Mucosa of descending colon (tissue), 3 donors: Measurements from ENCODE around the gene HBG2. TPM values are rescaled to one million over a fixed set of nuclear protein-coding genes. Genes with fewer than 3 reads are reported as not detected.
"Not testable (repeated sequence)": the region's sequence is repeated elsewhere in the genome, so short reads cannot be mapped to it uniquely, and the experiment has no call there.

ENCODE experiments used
- ATAC-seq: fragments of 200-7000 bp; cut with Tn5 transposase; one replicate; pipeline ENCODE4 v1.9.1; 2020; ENCODE audit warnings: mild to moderate bottlenecking, moderate library complexity
- DNase-seq, 3 donors: peaks; one replicate each; pipeline ENCODE4 v3.0.0-alpha.2; 2020
- H3K36me3 ChIP-seq: fragments of 200-600 bp; one replicate; pipeline ENCODE4 v1.8.0; 2021; ENCODE audit warnings: low read depth, mild to moderate bottlenecking
- H3K4me1 ChIP-seq: fragments of 200-600 bp; one replicate; pipeline ENCODE4 v1.8.0; 2021; ENCODE audit warnings: low read depth, mild to moderate bottlenecking
- H3K4me3 ChIP-seq: fragments of 200-600 bp; one replicate; pipeline ENCODE4 v1.8.0; 2021; ENCODE audit warnings: mild to moderate bottlenecking
- H3K9me3 ChIP-seq: fragments of 200-600 bp; one replicate; pipeline ENCODE4 v1.8.0; 2021; ENCODE audit warnings: mild to moderate bottlenecking
- CTCF ChIP-seq: fragments of 200-600 bp; IDR thresholded peaks from one replicate; pipeline ENCODE4 v1.8.0; 2022; ENCODE audit warnings: antibody characterized with exemption, mild to moderate bottlenecking
- intact Hi-C, 2 donors: fragments of 100-400 bp; cut with DNase I in 1 of 2; cut with micrococcal nuclease in 1 of 2; formaldehyde crosslinking; loops; one replicate each; pipeline versions ENCODE4 v1.11.0 to v1.11.1; 2022; cut with DNase I, micrococcal nuclease
- total RNA-seq, 3 donors: library from RNA; stranded (reverse); fragmentation: NEBNext Ultra II Directional in 2 of 3; extraction: Animal tissue kit (Norgen Biotek cat#: 25700) in 2 of 3; gene quantifications; one replicate each; pipeline versions ENCODE4 v1.2.1 to v1.2.4, GENCODE V29; 2021 to 2023
- donor health status: DM: no; HTN: no; CAD: no; lungs with moderate emphysema.
- donor health status: DM: no; HTN: no; CAD: no.
- donor health status: DM: no; HTN: yes; CAD: no.

The HBG2 gene
- total RNA-seq, 3 donors from 2014 or later: not detected

- H3K36me3 ChIP-seq: no peaks in the 10 kb centered on the region
- no peak for DNase-seq
- intact Hi-C loops: no loop called here
- no peak overlapping the region for H3K4me3 ChIP-seq
- H3K4me1 ChIP-seq: no peaks in the 10 kb centered on the region
- no peak for TF ChIP-seq CTCF
- no peaks in the 10 kb centered on the region for H3K9me3 ChIP-seq
- no peak for ATAC-seq
Measured at GRCh38 chr11:5251746-5252145, 2.8 kb downstream of the HBG2 start.

- Histone ChIP-seq H3K4me3 (no peak overlapping the region), H3K4me1 (no peaks in the 10 kb centered on the region), H3K36me3 (no peaks in the 10 kb centered on the region), H3K9me3 (no peaks in the 10 kb centered on the region)
- no peak for TF ChIP-seq CTCF
- ATAC-seq: no peak
- intact Hi-C loops: no loop called here
- no peak for DNase-seq
Measured at GRCh38 chr11:5250543-5251204, 3.9 kb downstream of the HBG2 start.

GRCh38 chr11:5249807-5250396 lies 4.7 kb downstream of the HBG2 start, which contains the start of gene HBG1:
TSS of gene HBG1 (minus strand) at chr11:5249857. CDS start at chr11:5249804, 53 bp downstream.
- ATAC-seq, H3K4me3 ChIP-seq, DNase-seq, H3K4me1 ChIP-seq, H3K9me3 ChIP-seq, intact Hi-C loops, H3K36me3 ChIP-seq: not testable (repeated sequence)

GRCh38 chr11:5248498-5248897 lies 6.1 kb downstream of the HBG2 start:
- intact Hi-C loops, H3K36me3 ChIP-seq, H3K4me3 ChIP-seq, DNase-seq, H3K9me3 ChIP-seq, H3K4me1 ChIP-seq, ATAC-seq: not testable (repeated sequence)

GRCh38 chr11:5247472-5248192 lies 6.9 kb downstream of the HBG2 start:
- no peaks in the 10 kb centered on the region for H3K4me1 ChIP-seq
- DNase-seq: no peak
- no peaks in the 10 kb centered on the region for H3K36me3 ChIP-seq
- no peaks in the 10 kb centered on the region for H3K9me3 ChIP-seq
- no peak for TF ChIP-seq CTCF
- no peak overlapping the region for H3K4me3 ChIP-seq
- intact Hi-C loops: no loop called here
- ATAC-seq: no peak

GRCh38 chr11:5246772-5247471 lies 7.7 kb downstream of the HBG2 start:
- no peaks in the 10 kb centered on the region for H3K4me1 ChIP-seq
- DNase-seq (no peak), ATAC-seq (no peak)
- intact Hi-C loops: no loop called here
- H3K4me3 ChIP-seq: no peak overlapping the region
- TF ChIP-seq CTCF: no peak
- H3K9me3 ChIP-seq: no peaks in the 10 kb centered on the region
- no peaks in the 10 kb centered on the region for H3K36me3 ChIP-seq
